Measurements from ENCODE around the gene KCNQ1. TPM values are rescaled to one million over a fixed set of nuclear protein-coding genes. Genes with fewer than 3 reads are reported as not detected.
A peak's percentile ranks its signal among the peaks of the same experiment; 100 is the strongest.

KCNQ1 gene
- total and polyA plus RNA-seq, 2 donors (not counting 1 experiment from before 2014, with no cell fraction given): 21.5 to 28.8 TPM

DNA sequence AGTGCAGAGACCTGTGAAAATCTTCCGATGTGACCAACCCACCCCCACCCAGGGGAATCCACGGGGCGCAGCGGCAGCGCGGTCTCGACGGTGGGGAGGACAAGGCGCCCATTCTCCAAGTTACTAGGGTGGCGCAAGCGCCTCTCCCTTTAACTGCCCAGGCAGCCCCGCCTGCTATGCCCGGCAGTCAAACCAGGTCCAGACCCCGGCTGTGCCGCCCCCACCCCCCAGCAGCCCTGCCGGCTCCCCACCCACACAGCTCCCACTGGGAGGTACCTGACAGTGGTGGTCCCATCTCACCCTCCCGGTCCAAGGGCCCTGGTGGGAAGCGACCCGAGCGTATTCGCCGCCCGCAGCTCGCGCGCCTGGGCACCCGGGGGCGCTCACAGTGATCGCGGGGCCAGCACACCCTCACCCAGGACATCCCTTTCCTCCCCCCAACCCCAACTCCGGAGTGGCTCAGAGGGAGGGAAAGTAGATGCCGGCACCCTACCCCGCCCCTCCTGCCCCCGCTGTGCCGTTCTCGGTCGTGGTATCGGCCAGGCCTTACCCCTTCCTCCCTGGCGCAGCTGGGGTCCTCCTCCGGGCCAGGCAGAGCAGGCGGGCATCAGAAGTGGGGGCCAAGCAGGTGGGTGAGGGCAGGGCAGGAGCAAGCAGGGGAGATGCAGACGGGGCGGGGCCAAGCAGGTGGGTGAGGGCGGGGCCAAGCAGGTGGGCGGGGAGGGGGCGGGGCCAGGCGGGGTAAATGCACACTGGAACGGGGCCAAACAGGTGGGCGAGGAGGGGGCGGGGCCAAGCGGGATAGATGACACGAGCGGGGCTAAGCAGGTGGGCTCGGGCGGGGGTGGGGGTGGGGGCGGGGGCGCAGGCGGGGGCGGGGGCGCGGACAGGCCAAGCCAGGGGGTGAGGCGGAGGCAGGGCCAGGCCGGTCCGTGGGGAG is 657 bp upstream of the KCNQ1 start, which contains the start of gene TRPM5:
Gene TRPM5 (minus strand): TSS at position 634 of the 940 bp plus-strand sequence. CDS start 21,478 bp downstream, outside the sequence.
- H3K4me1 Mint-ChIP-seq: peaks cover 31% of the 10 kb centered on the region
- H3K27ac Mint-ChIP-seq: peak within 1 kb of the TSS; percentile 87
- ChIA-PET POLR2A (interaction anchor here (0.7 to 1.1 kb wide), 2 partner anchors 17 to 44 kb away, joined by 3 to 8 read pairs; partner anchors contain the start of gene TSSC4), CTCF (interaction anchor here (1.5 to 4.1 kb wide), 4 partner anchors 16 to 444 kb away, joined by 5 to 25 read pairs (median 7); no protein-coding TSS in a partner anchor)
- H3K4me3 Mint-ChIP-seq: peak within 1 kb of the TSS; percentile 93
- Histone ChIP-seq H3K36me3 (replicated peaks in 1 of 2; ENCODE audit: control extremely low read depth in 1 of 2, control insufficient read depth in 1 of 2, extremely low read depth in 1 of 2, insufficient read depth in 2 of 2, low read length in 1 of 2) (no peaks in the 10 kb centered on the region), H2AFZ (ENCODE audit: insufficient read depth, low read depth, low read length, poor library complexity, severe bottlenecking) (peak within 1 kb of the TSS; percentile 72), H3K4me3 (ENCODE audit: control extremely low read depth in 1 of 5, extremely low read depth in 1 of 5, insufficient read depth in 1 of 5, low read depth in 2 of 5, low read length in 4 of 5) (peak within 1 kb of the TSS; percentile 32 to 76 (median 64)), H3K27me3 (replicated peaks in 1 of 4; ENCODE audit: control extremely low read depth in 1 of 4, control insufficient read depth in 3 of 4, insufficient read depth in 4 of 4, low read length in 3 of 4) (peaks cover 0 to 10% (median 0%) of the 10 kb centered on the region in 4 experiments), H3K27ac (ENCODE audit: low read length in 2 of 2) (no peak within 1 kb of the TSS), H3K79me2 (ENCODE audit: control insufficient read depth, insufficient read depth, low read length) (peaks cover 31% of the 10 kb centered on the region), H4K20me1 (ENCODE audit: control insufficient read depth, insufficient read depth, low read length, poor library complexity, severe bottlenecking) (peaks cover 18% of the 10 kb centered on the region), H3K9ac (ENCODE audit: low read length) (peak within 1 kb of the TSS; percentile 69), H3K4me2 (replicated peaks; ENCODE audit: low read depth, low read length, poor library complexity, severe bottlenecking) (peak within 1 kb of the TSS; percentile 93), H3K4me1 (ENCODE audit: control insufficient read depth in 2 of 2, insufficient read depth in 2 of 2, low read length in 2 of 2) (peaks cover 33 to 40% of the 10 kb centered on the region in 2 donors), H3K9me3 (ENCODE audit: control extremely low read depth in 1 of 3, control insufficient read depth in 2 of 3, insufficient read depth in 1 of 3, low read length in 2 of 3) (peaks cover 0 to 8% (median 0%) of the 10 kb centered on the region in 3 donors)
- ATAC-seq (ENCODE audit: low read depth): peak; percentile 60
- no peaks in the 10 kb centered on the region for H3K27me3 Mint-ChIP-seq
- H3K9me3 Mint-ChIP-seq (ENCODE audit: insufficient read depth): peaks cover 4% of the 10 kb centered on the region
- peak; percentile 83 for DNase-seq
- TF ChIP-seq, protein P1, sequence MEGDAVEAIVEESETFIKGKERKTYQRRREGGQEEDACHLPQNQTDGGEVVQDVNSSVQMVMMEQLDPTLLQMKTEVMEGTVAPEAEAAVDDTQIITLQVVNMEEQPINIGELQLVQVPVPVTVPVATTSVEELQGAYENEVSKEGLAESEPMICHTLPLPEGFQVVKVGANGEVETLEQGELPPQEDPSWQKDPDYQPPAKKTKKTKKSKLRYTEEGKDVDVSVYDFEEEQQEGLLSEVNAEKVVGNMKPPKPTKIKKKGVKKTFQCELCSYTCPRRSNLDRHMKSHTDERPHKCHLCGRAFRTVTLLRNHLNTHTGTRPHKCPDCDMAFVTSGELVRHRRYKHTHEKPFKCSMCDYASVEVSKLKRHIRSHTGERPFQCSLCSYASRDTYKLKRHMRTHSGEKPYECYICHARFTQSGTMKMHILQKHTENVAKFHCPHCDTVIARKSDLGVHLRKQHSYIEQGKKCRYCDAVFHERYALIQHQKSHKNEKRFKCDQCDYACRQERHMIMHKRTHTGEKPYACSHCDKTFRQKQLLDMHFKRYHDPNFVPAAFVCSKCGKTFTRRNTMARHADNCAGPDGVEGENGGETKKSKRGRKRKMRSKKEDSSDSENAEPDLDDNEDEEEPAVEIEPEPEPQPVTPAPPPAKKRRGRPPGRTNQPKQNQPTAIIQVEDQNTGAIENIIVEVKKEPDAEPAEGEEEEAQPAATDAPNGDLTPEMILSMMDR (IDR thresholded peaks at IDR 0.05): no peak
- TF ChIP-seq EZH2 (IDR thresholded peaks at IDR 0.05; ENCODE audit: borderline replicate concordance, insufficient read depth, low read depth, low read length, poor library complexity, severe bottlenecking): no peak
- intact Hi-C loops (cut with micrococcal nuclease): loop anchor here (2.0 kb wide), 2 partner anchors 19 to 449 kb away; no protein-coding TSS in a partner anchor
- 18% methylated on average over 39 of the region's 64 CpGs for WGBS (ENCODE audit: insufficient coverage)

All from B cell (primary cell).